KOPT-K1 (cell line): Measurements from ENCODE around the gene JPH3.

Experiments
- H3K27ac ChIP-seq: fragments of 200-600 bp; sonication (generic); 2 replicates; pipeline ENCODE4 v1.5.1; 2016; ENCODE audit warnings: antibody characterized with exemption, mild to moderate bottlenecking, low read depth, low read length; ENCODE audit not compliant: poor library complexity, severe bottlenecking
- H3K36me3 ChIP-seq: fragments of 200-600 bp; sonication (generic); 2 replicates; pipeline ENCODE4 v1.5.1; 2017; ENCODE audit warnings: antibody characterized with exemption, mild to moderate bottlenecking, low read length, moderate library complexity; ENCODE audit not compliant: insufficient read depth
- H3K9me3 ChIP-seq: fragments of 200-600 bp; sonication (generic); 2 replicates; pipeline ENCODE4 v1.5.1; 2017; ENCODE audit warnings: antibody characterized with exemption, low read length, mild to moderate bottlenecking; ENCODE audit not compliant: insufficient read depth, poor library complexity, severe bottlenecking

JPH3 gene

GRCh38 chr16:87662254-87663204 lies 60.2 kb downstream of the JPH3 start:
- Histone ChIP-seq H3K27ac (no peak overlapping the region), H3K36me3 (no peaks in the 10 kb centered on the region), H3K9me3 (no peaks in the 10 kb centered on the region)

GRCh38 chr16:87664792-87665191 lies 62.5 kb downstream of the JPH3 start:
- Histone ChIP-seq H3K27ac (no peak overlapping the region), H3K36me3 (no peaks in the 10 kb centered on the region), H3K9me3 (no peaks in the 10 kb centered on the region)

DNA sequence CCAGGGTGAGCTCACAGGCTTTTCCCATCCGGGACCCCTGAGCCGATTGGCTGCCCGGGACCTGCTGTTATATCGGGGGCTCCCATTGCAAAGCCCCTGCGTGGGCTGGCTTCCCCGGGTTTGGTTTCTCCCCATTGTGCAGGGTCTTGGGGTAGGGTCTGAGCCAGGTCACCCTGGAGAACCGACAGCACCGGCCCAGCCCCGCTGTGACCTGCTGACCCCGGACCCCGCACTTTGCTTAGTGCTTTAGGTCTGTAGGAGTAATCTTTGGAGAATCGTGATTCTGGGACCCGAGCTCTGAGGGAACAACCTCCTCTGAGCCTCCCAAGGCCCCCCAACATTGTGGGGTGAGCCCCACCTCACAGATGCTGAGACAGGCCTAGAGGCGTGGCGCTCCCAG lies 62.9 kb downstream of the JPH3 start:
- Histone ChIP-seq H3K27ac (no peak overlapping the region), H3K36me3 (no peaks in the 10 kb centered on the region), H3K9me3 (no peaks in the 10 kb centered on the region)

DNA sequence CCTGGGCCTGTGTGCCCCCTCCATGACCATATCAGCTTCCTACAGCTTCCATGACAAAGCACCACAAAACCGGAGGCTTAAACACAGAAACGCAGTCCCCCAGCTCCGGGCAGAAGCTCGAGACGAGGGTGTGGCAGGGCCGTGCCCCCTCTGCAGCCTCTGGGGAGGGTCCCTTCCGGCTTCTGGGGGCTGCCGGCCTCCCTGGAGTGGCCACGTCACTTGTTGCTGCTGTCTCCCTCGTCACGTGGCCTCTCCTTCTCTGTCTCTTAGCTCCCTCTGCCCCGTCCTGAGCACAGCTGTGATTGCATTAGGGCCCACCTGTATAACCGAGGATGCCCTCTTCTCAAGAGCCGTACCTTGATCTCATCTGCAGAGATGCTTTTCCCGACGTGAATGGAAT lies 64.6 kb downstream of the JPH3 start:
- H3K9me3 ChIP-seq = no peaks in the 10 kb centered on the region
- H3K36me3 ChIP-seq = no peaks in the 10 kb centered on the region
- H3K27ac ChIP-seq = no peak overlapping the region

DNA sequence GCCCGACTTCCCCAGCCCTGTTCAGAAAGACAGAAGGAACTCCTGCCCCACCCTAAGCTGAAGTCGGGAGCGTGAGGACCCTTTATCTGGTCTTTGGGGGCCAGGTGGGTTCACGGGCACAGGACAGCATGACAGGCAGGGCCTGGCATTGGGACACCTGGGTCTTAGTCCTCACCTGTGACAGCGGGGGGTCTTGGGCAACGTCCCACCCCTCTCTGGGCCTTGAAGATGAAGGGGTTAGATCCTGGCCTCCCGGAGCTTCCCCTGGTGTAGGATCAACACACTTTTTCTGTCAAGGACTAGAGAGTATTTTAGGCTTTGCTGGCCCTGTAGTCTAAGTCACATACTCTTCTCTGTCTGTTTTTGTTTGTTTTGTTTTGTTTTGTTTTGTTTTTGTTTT lies 65.1 kb downstream of the JPH3 start:
- H3K36me3 ChIP-seq = no peaks in the 10 kb centered on the region
- H3K9me3 ChIP-seq = no peaks in the 10 kb centered on the region
- no peak overlapping the region for H3K27ac ChIP-seq

GRCh38 chr16:87667946-87668345 lies 65.6 kb downstream of the JPH3 start:
- Histone ChIP-seq H3K9me3 (no peaks in the 10 kb centered on the region), H3K27ac (no peak overlapping the region), H3K36me3 (no peaks in the 10 kb centered on the region)

DNA sequence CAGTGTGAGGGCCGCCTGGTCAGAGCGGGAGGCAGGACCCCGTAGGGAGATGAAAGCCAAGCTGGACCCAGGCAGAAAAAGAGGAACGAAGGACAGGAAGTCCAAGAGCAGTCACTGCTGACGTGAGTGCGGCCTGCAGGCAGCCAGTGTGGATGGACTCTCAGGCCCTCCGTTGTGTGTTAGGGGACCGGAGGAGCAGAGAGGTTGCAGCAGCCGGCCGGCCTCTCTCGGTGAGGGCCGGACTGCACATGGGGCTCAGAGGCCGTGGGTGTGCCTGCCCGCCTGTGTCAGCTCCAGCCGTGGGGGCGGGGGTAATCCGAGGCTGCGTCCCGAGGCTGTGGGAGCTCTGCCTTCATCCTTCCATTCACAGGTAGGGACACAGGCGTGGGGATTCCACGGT lies 67.4 kb downstream of the JPH3 start:
- Histone ChIP-seq H3K36me3 (no peaks in the 10 kb centered on the region), H3K27ac (no peak overlapping the region), H3K9me3 (no peaks in the 10 kb centered on the region)

GRCh38 chr16:87671221-87671620 lies 68.9 kb downstream of the JPH3 start:
- Histone ChIP-seq H3K36me3 (no peaks in the 10 kb centered on the region), H3K27ac (no peak overlapping the region), H3K9me3 (no peaks in the 10 kb centered on the region)

GRCh38 chr16:87671715-87672270 lies 69.5 kb downstream of the JPH3 start:
- Histone ChIP-seq H3K9me3 (no peaks in the 10 kb centered on the region), H3K36me3 (no peaks in the 10 kb centered on the region), H3K27ac (no peak overlapping the region)

- Histone ChIP-seq H3K36me3 (no peaks in the 10 kb centered on the region), H3K27ac (no peak overlapping the region), H3K9me3 (no peaks in the 10 kb centered on the region)
Measured at GRCh38 chr16:87674419-87674818, 72.1 kb downstream of the JPH3 start.

DNA sequence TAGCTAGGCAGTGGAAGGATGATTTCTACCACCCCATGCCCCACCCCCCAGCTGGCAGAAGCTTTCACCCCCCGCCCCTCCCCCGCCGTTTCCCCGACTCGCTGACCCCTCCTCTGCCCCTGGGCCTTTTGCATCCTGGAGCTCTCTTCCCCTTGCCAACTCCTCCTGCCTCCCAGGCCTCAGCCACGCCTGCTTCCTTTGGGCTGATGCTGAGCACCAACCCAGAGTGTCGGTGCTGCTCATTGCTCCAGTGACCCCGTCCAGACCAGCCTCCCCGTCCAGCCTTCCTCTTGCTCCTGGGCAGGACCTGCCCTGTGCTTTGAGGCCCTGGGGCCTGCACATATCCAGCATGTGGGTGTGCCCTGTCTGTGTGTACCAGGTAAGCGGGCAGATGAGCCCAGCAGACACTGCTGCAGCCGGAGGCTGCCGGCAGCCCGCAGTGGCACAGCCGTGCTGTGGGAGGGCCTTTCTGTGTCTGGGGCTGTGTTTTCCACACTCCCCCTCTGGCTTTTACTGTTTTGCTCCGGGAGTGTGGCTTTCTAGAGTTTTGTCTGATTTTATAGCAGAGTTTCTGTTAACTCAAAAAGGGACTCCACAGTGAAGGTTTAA lies 72.9 kb downstream of the JPH3 start:
- H3K27ac ChIP-seq = no peak overlapping the region
- no peaks in the 10 kb centered on the region for H3K36me3 ChIP-seq
- no peaks in the 10 kb centered on the region for H3K9me3 ChIP-seq

DNA sequence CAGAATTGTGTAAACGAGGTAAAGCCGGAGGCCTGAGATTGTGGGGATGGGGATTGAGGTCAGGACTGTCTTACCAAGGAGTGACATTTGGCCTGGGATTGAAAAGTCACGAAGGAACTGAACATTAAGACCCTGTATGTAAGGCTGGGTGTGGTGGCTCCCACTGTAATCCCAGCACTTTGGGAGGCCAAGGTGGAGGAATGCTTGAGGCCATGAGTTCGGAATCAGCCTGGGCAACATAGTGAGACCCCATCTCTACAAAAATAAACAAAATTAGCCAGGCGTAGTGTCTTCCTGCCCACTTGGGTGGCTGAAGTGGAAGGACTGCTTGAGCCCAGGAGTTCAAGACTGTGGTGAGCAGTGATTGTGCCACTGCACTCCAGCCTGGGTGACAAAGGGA lies 75.5 kb downstream of the JPH3 start:
- Histone ChIP-seq H3K36me3 (no peaks in the 10 kb centered on the region), H3K27ac (no peak overlapping the region), H3K9me3 (no peaks in the 10 kb centered on the region)

GRCh38 chr16:87678618-87679017 lies 76.3 kb downstream of the JPH3 start:
- no peak overlapping the region for H3K27ac ChIP-seq
- no peaks in the 10 kb centered on the region for H3K9me3 ChIP-seq
- no peaks in the 10 kb centered on the region for H3K36me3 ChIP-seq

- H3K36me3 ChIP-seq = no peaks in the 10 kb centered on the region
- no peak overlapping the region for H3K27ac ChIP-seq
- H3K9me3 ChIP-seq = no peaks in the 10 kb centered on the region
Measured at GRCh38 chr16:87679593-87680271, 77.4 kb downstream of the JPH3 start.

GRCh38 chr16:87680272-87680644 lies 78.0 kb downstream of the JPH3 start:
- no peaks in the 10 kb centered on the region for H3K36me3 ChIP-seq
- no peak overlapping the region for H3K27ac ChIP-seq
- no peaks in the 10 kb centered on the region for H3K9me3 ChIP-seq
